Sigmoid colon (tissue), 4 donors: ENCODE measurements around the gene C22orf31.

Experiments
- CTCF ChIP-seq, 4 experiments: fragments of 450-650 bp in 3 of 4; fragments of 200-600 bp in 1 of 4; IDR thresholded peaks; one replicate each; pipeline ENCODE4 v1.5.1; 2016 to 2019; ENCODE audit warnings: antibody characterized with exemption in 4 of 4, mild to moderate bottlenecking in 3 of 4, moderate library complexity in 2 of 4
- EP300 ChIP-seq, 4 donors: sonication (generic); formaldehyde crosslinking; IDR thresholded peaks; one replicate each; pipeline ENCODE4 v1.6.1; 2017; ENCODE audit warnings: antibody characterized with exemption in 4 of 4
- POLR2A ChIP-seq, 2 donors: fragments of 450-650 bp; IDR thresholded peaks; one replicate each; pipeline ENCODE4 v1.6.1; 2016; ENCODE audit warnings: antibody characterized with exemption in 2 of 2, mild to moderate bottlenecking in 2 of 2, moderate library complexity in 2 of 2

- TF ChIP-seq CTCF (IDR thresholded peaks at IDR 0.05) (no peak), EP300 (IDR thresholded peaks at IDR 0.05) (no peak), POLR2A (IDR thresholded peaks at IDR 0.05) (no peak)
Measured at GRCh38 chr22:29070490-29070889, 8.9 kb upstream of the C22orf31 start.
